ENCODE results near the gene SMIM29.
A peak's percentile ranks its signal among the peaks of the same experiment; 100 is the strongest.
"Not testable (repeated sequence)": the region's sequence is repeated elsewhere in the genome, so short reads cannot be mapped to it uniquely, and the experiment has no call there.

The SMIM29 gene

DNA sequence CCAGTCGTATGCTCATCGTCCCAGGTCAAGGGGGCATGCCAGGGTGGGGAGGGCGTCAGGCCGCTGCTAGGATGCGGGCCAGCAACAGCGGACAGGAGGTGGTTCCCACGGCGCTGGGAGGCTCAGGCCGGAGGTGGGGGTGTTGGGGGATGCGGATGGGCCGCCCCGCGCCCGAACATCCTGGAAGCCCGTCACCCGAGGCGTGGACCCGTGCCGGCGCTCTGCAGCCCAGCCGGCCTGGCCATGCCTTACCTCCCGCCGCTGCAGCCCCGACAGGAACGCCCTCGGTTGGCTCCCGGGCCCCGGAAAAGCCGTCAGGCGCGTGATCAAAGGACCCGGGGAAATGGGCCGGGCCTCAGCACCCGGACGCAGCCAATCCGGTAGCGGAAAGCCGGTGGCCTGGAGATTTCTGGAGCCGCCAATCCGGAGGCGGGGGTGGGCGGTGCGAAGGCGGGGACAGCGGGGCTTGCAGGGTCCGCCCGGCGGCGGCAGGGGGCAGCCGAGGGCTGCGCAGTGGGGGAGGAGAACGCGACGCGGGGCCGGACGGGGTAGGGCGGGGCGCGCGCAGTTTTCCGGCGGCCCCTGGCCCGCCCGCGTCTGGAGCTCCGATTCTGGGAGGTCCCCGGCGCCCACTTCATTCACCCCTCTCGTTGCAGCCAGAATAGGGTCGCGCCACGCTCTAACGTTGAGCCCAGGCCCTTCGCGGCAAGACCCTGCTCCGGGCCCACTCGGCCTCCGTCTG, at the start of gene SMIM29:
Gene SMIM29, minus strand, starts transcription at position 280 of the 742 bp plus-strand sequence. CDS start 1,215 bp downstream, outside the sequence.
- peak; percentile 77 to 99 (median 96) for DNase-seq

DNA sequence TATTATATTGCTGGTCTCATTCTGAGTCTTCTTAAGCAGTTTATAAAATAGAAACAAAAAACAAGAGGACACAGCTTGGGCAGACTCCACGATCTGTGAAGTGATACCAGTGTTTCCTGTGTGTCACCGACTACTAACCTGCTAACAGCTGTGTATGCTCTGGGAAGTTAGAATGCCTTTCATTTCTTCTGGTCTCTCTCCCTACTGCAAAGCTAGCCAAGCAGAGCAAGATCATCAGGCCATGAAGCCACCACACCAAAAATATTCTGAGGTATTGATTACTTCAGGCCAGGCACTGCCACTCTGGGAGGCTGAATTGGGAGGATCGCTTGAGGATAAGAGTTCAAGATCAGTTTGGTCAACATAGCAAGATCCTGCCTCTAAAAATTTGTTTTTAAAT, 46.9 kb upstream of the SMIM29 start:
- DNase-seq = no peak

DNA sequence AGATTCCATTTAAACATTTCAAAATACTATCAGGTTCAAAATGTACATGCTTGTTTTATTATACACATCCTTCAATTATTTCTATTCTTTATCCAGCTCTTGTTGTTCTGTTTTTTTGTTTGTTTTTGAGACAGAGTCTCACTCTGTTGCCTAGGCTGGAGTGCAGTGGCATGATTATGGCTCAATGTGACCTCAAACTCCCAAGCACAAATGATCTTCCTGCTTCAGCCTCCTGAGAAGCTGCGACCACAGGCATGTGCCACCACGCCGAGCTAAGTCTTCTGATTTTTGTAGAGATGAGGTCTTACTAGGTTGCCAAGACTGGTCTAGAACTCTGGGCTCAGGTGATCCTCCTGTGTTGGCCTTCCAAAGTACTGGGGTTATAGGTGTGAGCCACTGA, 44.1 kb upstream of the SMIM29 start:
- DNase-seq = no peak

DNA sequence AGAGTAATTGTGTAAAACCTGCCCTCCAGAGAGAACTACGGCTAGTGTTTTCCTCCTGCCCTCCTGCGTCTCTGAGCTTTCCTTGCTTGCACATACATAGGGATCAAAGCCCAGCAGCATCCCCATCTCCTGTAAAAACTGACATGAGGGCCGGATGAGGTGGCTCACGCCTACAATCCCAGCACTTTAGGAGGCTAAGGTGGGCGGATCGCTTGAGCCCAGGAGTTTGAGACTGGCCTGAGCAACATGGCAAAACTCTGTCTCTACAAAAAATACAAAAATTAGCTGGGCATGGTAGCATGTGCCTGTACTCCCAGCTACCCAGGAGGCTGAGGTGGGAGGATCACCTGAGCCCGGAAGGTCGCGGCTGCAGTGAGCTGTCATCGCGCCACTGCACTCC, 40.3 kb upstream of the SMIM29 start:
- no peak for DNase-seq

DNA sequence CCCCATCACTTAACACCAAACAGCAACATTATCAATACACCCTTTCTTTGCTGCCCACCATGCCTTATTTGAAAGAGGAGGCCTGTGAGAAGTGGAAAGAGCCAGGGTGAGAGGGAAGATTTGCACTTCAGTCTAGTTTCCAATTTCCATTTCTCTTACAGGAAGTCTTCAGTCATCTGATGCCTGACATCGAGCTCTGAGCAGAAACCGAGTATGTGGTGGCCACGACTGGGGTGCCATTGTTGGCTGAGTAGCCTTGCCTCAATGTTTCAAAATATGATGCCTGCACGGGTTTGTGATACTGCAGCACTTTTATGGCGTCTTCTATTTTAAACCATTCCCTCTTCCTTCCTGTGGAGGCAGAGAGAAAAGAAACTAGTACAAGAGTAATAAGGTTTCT, 39.8 kb upstream of the SMIM29 start:
- no peak for DNase-seq

DNA sequence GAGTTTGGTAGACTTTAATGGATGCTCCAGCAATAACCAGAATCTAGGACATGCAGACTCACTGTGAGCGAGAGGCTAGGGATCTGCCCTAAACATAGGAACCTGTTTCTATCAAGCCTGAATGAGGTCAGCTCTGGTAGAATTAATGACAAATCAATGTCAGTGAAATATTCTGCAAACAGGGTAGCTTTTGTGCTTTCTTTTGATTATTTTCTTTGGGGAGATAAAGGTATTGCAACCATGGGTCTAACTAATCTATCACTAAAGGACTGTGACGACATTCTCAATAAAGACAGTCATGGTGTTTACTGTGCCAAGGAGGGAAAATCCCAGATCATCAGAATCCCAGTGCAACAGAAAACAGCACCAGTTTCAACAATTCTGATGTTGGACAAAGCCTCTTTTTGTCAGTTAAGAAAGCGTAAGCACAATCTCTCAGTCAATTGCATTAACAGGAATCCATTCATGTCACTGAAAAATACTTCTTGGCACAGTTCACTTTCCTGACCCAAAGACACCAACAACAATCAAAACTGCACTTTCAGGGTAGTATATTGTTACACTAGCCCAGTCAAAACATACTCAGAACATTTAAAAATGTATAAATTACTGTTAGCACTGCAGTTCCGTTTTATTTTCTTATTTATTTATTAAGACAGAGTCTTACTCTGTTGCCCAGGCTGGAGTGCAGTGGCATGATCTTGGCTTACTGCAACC, 36.8 kb upstream of the SMIM29 start:
- DNase-seq = peak in 3 of 56 donors; percentile 4 to 27 (median 19)

DNA sequence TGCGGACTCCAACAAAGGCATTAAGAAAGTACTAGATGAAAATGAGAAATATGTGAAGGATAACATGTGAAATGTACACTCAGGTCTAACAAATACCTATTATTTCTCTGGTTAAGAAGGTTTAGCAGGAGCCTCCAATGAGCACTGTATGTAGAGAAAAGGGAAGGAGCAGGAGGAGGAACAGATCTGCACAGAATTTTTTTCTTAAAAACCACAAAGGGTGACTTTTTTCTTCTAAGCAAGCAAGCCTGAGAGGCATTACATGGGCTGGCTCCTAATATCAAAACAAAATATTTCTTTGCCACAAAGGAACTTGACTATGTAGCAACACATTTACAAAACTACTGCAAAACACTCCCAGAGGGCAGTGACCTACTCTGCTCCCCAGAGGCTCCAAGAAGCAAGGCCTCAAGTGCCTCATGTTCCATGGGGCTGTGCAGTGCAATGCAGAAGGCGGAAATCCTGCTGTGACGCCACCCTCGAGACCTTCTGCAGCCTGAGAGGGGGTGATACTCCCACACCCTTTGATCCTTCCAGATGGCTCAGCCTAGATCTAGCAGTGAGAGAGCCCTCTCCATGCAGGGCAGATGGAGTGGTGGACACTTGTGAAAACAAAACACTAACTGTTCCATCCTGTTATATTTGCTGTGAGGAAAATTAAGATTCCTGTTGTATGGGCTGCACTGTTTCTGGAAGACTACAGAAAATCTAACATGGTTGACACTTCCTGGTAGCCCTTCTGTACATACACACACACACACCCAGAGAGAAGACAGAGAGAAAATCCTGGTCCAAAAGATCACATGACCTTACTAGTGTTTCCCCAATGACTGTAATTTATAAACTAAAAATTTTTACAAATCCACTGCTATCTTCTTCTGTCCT, 36.0 kb upstream of the SMIM29 start:
- DNase-seq = peak in 26 of 56 donors; percentile 9 to 58 (median 22)

DNA sequence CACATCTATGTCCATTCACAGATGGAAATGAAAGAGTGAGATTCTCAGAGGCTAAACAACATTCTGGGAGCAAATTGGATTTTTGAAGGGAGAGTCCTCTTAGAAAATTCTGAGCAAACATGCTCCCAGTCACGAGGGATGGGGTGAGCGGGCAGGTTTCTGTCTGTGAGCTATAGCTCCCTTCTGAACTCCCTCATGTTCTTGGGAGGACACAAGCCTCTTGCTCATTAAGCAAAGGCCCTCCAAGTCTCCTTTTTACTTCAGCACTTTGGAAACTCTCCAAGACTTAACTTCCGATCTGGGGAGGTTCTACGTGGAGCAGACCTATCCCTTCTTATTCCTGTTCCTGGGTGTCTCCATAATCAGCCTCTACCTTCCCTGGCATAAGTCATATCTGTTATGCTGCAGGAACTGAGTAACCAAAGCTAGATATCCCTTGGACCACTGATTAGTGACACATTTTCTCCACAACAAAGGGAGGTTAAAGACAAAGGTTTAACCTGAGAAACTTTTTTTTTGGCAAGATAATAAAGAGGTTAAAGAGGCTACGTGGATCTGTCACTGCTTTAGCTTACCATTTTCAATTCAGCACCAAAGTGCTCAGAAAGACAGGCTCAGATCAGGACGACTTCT, 33.0 kb upstream of the SMIM29 start:
- no peak for DNase-seq

DNA sequence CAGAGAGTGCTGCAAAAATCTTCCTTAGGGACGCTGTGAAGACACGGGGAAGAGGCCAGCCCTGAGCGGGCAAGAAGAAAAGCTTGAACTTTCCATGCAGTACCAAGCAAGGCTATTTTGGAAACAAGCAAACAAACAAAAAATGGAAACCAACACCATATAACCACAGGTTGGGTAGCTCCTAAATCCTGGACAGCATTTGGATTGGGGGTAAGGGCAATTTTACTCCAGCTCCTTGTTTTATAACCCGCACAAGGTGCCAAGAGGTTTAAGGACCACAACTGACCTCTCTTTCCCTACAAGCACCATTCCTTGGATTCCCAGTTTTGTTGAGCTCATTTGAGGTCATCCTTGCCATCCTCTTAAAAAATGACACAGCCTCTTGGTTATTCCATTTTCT, 31.4 kb upstream of the SMIM29 start:
- no peak for DNase-seq

DNA sequence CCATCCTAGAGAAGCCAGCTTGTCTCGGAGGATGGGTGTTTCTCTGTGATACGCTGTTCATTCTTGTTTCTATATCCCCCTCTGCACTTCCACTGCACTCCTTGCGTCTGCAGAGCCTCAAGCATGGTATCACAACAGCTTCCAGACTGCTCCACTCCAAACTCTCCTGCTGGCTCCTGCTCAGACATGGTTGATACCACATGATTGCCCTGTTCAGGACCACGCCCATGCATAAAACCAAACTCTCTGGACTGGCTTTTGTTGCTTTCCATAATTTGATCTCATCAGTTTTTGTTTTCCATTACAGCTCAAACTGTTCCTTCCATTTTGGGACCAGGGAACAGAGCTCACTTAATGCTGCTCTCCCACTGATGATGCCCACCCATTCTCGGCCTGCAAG, 30.0 kb upstream of the SMIM29 start:
- no peak for DNase-seq

DNA sequence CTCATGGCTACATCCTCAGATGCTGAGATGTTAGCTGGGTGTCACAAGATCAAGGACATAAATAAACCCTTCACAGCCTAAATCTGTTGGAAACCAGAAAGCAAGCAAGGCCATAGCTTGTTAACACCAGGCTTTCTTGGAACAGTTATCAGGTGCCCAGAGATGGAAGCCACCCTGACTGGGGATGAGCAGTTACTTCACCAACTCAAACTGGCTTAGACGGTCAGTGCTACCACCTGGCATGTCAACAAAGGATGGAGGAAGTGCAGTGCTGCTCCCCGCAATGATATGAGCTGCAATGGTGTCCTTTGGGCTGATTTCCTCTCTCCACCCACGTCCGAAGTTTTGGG, 28.9 kb upstream of the SMIM29 start:
- no peak for DNase-seq

DNA sequence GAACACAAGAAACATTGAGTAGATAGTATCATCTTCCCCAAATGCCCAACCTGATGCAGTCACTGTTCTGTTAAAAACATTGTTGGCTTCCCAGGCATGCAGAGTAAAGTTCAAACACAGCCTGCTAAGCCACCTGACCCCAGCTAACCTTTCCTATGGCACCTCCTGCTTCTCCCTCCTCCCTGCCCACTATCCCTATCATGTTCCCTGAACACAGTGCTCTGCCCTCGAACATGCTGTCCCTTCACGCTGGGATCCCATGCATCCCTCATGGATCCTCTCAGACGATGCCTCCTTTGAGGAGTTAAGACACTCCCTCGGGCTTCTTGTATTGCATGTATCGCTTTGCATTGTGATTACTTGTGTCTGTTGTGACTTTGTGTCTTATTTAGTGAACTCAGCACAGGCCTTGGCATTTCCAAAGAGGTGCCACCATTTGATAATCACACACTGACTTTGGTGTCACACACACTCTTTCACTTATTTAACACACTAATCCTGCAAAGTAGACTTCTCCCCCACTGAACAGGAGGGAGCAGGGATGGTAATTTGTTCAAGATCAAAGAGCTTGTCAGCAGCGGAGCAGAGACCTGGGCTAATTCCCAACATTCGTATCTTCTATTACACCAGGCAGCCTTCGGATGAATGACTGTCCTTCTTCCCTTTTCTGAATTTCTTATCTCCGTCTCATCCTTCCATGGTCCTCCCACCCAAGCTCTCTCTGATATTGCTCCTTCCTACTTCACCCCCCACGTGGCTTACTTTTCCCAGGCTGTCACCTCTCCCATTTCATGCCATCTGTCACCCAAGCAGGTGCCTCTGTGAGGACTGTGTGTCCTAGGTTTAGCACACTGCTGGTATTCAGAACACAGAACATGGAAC, 28.3 kb upstream of the SMIM29 start:
- no peak for DNase-seq

DNA sequence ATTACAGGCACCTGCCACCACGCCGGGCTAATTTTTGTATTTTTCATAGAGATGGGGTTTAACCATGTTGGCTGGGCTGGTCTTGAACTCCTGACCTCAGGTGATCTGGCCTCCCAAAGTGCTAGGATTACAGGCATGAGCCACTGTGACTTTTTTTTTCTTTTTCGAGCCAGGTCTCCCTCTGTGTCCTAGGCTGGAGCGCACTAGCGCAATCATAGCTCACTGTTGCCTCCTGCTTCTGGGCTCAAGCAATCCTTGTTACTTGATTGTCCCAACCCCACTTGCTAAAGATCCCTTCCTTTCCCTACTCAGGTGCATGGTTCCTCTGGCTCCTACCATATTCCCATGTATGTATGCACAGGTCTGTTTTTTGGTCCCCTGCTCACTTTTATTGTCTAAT, 27.4 kb upstream of the SMIM29 start:
- DNase-seq = no peak

DNA sequence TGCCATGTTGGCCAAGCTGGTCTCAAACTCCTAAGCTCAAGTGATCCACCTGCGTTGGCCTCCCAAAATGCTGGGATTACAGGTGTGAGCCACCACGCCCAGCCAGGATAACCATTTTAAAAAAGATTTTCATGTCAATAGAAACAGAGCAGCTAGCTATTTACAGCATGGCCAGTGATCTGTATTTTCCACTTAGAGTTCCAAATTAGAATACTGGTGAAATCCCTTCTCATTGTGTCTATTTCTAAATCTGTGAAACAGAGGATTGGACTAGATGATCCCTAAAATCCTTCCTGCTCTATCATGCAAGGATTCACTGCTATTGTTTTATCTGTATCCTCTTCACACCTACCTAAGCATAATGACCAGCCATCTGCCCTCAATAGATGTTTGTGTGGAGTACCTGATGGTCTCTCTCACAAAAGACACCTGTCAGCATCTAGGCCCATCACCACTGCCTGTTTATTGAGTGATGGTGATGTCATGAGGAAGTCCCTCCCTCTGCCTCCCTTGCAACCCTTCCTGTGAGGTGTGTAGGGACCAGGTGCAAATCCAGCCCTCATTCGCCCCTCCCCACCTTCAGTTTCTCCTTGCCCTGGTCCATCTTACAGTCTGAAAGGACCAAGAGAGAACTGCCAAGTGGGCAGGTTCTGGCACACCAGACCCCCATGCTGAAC, 26.5 kb upstream of the SMIM29 start:
- no peak for DNase-seq

DNA sequence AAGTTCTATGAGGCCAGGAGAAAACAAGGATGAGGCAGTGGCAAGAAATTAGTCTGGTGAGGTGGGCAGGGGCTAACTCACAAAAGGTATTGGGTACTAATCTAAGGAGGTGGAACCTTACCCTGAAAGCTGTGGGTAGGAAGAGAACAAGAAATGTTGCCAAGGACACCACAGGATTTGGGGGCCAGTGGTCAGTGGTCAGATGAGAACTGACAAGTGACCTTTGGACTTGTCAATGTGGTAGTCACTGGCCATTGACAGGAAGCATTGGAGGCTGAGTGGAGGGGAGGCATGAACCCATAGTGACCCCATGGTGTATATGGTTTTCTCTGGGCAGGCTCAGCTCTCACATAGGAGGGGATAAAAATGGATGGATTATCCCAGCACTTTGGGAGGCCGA, 25.3 kb upstream of the SMIM29 start:
- DNase-seq = no peak

DNA sequence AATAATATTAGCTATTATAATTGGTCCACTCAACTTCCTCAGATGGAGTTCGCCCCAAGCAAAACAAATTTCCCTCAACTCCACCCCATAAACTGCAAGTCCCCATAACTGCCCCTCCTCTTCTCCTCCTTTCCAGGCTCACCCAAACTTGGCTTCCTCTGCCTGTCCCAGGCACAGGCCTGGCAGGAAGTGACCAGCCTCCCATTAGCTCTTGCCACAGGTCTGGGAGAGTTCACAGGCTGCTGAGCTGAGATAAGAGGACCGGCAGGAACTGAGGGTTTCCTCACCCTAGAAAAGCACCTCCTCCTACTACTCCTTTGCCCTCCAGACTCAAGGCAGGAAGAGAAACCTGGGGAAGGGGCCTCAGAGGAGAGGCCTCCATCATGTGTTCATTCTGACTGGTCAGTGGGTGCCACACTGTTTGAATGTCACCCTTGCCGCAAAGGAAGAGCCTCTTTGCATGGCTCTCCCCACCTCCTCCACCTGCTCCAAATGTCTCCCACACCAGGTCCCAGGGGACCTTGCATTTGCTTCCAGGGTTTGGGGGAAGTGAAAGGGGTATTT, 24.5 kb upstream of the SMIM29 start:
- DNase-seq = no peak

DNA sequence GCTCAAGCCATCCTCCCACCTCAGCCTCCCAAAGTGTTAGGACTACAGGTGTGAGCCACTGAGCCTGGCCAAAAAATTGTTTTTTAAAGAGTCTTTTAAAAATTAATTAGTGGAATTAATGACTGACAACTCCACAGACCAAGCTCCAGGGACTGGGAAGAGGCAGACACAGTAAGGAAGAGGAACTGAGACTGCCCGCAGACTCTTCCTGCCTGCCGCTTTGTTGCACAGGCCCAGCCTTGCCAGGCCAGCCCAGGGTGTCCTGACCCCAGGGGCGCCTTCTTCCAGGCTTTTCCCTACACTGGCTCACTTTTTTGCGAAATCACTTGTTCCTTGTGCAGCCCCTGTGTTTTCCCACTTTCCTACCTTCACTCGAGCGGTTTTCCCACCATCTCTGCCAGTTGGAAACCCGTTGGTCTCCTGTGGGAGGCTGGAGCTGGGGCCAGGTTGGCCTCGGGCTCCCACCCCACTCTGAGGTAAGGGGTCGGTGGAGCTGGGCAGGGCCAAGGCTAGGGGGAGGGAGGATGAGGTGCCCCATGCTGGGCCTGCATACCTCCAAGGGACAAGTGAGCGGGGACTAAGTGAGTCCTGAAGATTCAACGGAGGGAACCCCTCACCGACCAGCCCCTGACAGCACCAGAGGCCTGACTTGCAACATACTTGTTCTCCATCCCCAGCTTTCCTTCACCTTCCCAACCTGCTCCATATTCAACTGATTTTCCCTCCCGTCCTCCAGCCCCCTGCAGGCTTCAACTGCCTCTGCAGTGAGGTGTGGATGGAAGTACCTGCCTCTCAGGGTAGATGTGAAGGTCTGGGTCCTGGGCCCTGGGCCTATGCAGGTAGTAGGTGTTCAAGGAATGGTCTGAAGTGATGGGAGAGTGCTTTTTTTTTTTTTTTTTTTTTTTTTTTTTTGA, 23.5 kb upstream of the SMIM29 start:
- peak in 5 of 56 donors; percentile 12 to 21 (median 14) for DNase-seq

DNA sequence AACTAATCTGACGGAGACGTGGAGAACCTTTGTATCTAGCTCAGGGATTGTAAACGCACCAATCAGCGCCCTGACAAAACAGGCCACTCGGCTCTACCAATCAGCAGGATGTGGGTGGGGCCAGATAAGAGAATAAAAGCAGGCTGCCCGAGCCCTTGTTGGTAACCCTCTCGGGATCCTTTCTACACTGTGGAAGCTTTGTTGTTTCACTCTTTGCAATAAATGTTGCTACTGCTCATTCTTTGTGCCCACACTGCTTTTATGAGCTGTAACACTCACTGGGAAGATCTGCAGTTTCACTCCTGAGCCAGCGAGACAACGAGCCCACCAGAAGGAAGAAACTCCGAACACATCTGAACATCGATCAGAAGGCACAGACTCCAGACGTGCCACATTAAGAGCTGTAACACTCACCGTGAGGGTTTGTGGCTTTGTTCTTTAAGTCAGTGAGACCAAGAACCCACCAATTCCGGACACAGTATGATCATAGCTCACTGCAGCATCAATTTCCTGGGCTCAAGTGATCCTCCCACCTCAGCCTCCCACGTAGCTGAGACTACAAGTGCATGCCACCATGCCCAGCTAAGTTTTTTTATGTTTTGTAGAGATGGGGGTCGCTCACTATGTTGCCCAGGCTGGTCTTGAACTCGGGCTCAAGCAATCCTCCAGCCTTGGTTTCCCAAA, 21.0 kb upstream of the SMIM29 start:
- not testable (repeated sequence) for DNase-seq

Measured in amygdala (tissue), 56 donors.